ES-I3 (cell line): ENCODE measurements around the gene TPSB2.
"Not testable (repeated sequence)": the region's sequence is repeated elsewhere in the genome, so short reads cannot be mapped to it uniquely, and the experiment has no call there.

ENCODE experiments used
- H3K36me3 ChIP-seq: 2 replicates; pipeline ENCODE4 v1.6.1; 2013; ENCODE audit warnings: mild to moderate bottlenecking, low read length, control low read depth, moderate library complexity; ENCODE audit not compliant: insufficient read depth
- H3K4me1 ChIP-seq: 2 replicates; pipeline ENCODE4 v1.6.1; 2013; ENCODE audit warnings: mild to moderate bottlenecking, control low read depth, low read length; ENCODE audit not compliant: insufficient read depth
- H3K9ac ChIP-seq: 2 replicates; pipeline ENCODE4 v1.6.1; 2013; ENCODE audit warnings: low read depth, mild to moderate bottlenecking, low read length, moderate library complexity
- H3K9me3 ChIP-seq: 2 replicates; pipeline ENCODE4 v1.6.1; 2013; ENCODE audit warnings: mild to moderate bottlenecking, low read length, moderate library complexity; ENCODE audit not compliant: control insufficient read depth, insufficient read depth

The TPSB2 gene

DNA sequence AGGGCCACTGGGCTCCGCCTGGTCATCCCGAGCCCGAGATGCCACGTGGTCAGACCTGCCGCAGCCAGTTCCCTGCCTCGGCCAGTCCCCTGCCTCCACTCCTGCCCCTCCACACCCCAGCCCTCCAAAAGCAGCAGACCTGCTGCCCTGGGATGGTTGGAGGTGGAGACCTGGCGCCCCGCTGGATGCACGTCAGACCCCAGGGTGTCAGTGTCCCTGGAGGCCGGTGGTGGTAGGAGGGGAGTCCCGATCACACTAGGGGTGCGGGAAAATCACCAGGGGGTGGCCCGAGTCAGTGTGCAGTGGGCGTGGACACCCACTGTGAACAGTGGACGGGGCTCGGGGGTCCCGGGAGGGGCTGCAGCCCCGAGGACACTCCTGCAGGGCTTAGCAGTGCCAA lies 31.8 kb downstream of the TPSB2 start:
- Histone ChIP-seq H3K9me3 (no peaks in the 10 kb centered on the region), H3K4me1 (no peaks in the 10 kb centered on the region; the same call in 1 of the 2 replicates), H3K36me3 (no peaks in the 10 kb centered on the region), H3K9ac (no peak overlapping the region)

DNA sequence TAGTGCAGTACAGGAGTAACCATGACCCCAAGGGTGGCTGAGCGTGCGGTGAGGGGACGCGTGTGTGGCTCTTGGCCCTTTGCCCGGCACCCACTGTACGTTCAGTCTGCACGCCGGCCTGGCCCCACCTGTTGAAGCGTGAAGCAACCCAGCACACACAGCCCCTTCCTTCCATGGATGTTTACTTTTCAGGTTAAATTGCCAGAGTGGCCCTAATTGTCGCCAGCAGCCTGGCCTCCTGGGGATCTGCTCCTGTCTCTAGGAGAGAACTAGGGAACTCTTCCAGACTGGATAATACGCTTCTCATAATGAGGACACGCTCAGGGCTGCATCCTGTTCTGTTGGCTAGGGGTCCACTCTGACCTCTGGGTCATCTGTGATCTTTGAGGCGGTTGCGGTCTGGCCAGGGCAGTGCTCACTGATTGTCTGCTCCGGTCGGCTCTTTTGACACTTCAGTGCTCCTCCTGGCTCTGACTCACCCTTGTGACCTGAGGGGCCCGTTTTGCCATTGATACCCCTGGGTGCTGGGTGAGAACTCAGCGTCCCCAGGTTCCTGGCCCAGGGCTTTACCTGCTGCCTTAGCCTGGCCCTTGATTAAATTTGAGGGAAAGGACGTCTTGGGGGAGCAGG lies 32.6 kb downstream of the TPSB2 start:
- Histone ChIP-seq H3K4me1 (no peaks in the 10 kb centered on the region; the same call in 1 of the 2 replicates), H3K36me3 (no peaks in the 10 kb centered on the region), H3K9ac (no peak overlapping the region), H3K9me3 (no peaks in the 10 kb centered on the region)

DNA sequence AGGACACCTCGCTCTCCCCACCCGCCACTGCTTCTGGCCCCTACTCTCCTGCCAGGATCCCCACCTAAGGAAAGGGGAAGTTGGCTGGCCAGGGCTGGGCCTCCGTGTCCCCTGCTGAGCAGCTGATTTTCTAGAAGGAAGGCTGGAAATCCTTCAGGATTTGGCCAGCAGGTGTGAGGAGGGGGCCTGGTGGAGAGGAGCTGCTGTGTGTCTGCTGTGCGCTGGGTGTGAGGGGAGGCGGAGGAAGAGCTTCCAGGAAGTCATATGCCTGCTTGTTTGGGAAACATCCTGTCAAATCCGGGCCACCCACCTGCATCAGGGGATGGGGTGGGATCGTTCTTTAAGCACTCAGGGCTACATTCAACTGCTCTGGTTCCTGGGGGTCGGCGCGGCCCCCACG lies 33.5 kb downstream of the TPSB2 start:
- H3K36me3 ChIP-seq = no peaks in the 10 kb centered on the region

DNA sequence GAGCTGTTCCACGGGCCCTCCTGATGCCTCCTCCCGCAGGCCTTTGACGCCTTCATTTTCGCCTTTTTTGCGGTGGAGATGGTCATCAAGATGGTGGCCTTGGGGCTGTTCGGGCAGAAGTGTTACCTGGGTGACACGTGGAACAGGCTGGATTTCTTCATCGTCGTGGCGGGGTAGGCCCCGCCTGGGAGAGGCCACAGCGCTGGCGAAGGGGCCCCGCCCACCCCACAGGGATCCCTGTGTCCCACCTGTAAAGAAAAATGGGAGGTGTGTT lies 34.7 kb downstream of the TPSB2 start:
- no peak overlapping the region for H3K9ac ChIP-seq
- H3K4me1 ChIP-seq = no peaks in the 10 kb centered on the region; the same call in 1 of the 2 replicates

More for the DNA sequence above, 33.5 kb downstream of the TPSB2 start:
- H3K9ac ChIP-seq = no peak overlapping the region
- no peaks in the 10 kb centered on the region for H3K9me3 ChIP-seq
- no peaks in the 10 kb centered on the region; the same call in 1 of the 2 replicates for H3K4me1 ChIP-seq

DNA sequence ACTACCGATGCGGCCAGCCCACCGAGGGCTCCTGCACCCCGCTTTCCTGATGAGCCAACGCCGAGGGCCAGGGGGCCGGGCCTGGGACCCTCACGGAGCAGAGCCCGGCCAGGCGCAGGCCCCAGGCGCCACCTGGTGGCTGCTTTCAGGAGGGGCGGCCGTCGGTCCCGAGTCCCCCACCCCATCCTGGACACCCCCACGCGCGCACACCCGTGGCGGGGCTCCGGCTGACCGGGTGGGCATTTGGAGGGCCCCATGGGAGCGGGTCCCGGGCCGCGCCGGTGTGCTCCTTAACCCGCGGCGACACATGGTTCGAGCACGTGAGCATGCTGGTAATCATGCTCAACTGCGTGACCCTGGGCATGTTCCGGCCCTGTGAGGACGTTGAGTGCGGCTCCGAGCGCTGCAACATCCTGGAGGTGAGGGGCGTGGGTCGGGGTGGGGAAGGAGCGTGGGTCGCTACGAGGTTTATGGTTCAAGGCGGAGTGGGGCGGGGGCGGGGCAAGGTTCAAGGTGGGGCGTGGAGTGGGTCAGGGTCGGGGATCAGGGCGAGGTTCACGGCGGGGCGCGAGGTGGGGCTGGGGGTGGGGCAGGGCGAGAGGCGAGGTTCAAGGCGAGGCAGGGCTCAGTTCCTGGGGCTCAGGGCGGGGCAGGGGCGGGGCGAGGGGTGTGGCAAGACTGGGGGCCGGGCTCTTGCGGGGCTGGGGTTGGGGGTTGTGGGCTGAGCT lies 35.2 kb downstream of the TPSB2 start:
- Histone ChIP-seq H3K36me3 (no peaks in the 10 kb centered on the region), H3K9ac (no peak overlapping the region), H3K9me3 (no peaks in the 10 kb centered on the region), H3K4me1 (no peaks in the 10 kb centered on the region; the same call in 1 of the 2 replicates)

More for the DNA sequence above, 34.7 kb downstream of the TPSB2 start:
- Histone ChIP-seq H3K36me3 (no peaks in the 10 kb centered on the region), H3K9me3 (no peaks in the 10 kb centered on the region)

DNA sequence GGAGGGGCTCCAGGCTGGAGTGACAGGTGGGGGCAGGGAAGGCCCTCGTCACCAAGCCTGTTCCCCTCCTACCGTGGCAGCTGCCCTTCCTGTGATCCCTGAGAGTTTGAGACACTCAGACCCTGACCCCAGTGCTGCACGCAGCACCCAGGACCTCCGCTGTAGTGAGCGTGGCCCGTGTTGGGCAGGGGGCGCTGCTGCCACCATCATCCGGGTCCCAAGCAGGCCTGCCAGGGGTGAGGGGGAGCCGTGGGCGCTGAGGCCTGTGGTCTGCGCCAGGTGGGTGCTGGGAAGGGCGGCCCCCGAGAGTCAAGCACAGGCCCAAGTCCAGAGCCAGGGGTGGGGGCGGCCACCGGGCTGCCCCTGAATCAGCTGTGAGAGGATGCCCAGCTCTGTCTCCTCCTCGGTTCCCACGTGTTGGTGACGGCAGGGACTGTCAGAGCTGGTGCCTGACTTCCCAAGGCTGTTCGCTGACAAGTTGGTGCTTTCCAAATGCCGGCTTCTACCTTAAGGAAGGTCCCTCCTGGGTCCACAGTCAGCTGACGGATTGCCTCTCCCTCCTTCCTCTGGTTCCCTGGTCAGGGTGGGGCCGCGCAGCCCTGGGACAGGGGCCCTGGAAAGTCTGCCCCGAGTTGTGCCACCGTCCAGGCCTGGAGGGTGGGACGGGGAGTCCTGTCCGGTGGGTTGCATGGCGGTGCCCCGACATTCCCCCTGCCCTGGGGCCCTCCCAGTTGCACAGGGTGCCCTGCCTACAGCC lies 36.0 kb downstream of the TPSB2 start:
- Histone ChIP-seq H3K36me3 (no peaks in the 10 kb centered on the region), H3K4me1 (no peaks in the 10 kb centered on the region; the same call in 1 of the 2 replicates), H3K9ac (no peak overlapping the region), H3K9me3 (no peaks in the 10 kb centered on the region)

DNA sequence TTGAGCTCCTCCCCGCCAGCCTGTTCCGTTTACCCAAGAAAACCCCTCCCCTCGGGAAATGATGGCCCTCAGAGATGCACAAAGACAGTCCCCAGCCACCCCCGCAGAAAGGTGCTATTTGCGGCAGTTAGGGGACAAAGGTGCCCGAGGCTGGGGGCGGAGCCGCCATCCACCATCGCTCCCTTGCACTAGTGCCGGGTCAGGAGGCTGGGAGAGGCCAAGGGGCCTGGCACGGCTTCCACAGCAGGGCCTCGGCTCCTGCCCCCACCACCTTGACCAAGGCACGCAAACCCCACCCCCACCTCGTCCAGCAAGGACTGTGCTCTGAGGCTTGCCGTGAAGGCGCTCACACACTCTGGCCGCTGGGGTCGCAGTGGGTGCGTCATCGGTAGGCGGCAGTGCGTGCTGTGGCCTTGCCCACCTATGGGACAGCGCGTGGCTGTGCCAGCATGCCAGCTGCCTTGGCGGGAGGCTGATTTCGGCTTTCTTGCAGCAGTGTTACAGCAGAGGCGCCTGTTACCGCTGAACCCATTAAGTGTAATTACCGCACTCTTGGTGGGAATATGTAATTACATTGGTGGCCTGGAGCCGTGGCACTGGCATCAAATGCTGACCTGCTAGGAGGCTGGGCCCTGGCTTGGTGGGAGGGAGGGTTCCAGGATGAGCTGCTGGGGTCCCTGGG lies 36.7 kb downstream of the TPSB2 start:
- Histone ChIP-seq H3K4me1 (no peaks in the 10 kb centered on the region; the same call in 1 of the 2 replicates), H3K36me3 (no peaks in the 10 kb centered on the region), H3K9me3 (no peaks in the 10 kb centered on the region), H3K9ac (no peak overlapping the region)

DNA sequence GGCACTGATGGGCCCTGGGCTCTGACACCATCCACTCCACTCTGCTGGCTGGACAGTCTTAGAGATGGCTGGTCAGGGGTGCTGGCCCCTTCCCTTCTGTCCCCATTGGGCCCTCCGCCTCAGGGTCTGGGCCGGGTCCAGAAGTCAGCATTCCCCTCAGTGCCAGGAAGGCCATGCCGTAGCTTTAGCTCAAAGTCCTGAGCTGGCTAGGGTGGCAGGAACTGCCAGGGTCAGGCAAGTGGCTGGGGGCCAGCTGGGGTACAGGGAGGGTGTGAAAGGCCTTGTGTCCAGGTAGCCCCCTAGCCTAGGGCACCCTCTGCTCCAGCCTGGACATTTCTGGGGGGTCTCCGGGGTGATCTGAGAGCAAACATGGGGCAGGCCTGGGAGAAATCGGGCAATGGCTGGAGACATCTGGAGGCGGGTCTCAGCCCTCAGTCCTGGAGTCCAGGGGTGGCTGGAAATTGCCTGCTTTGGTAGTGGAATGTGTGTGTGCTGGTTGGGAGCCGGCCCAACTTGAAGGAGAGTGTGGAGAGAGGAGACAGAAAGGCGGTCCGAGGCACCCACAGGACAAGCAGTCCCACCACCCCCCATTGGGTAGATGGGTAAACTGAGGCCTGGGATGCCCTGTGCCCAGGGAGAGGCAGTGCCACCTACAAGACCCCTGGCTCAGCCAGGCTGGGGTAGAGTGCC lies 37.5 kb downstream of the TPSB2 start:
- H3K36me3 ChIP-seq = no peaks in the 10 kb centered on the region
- H3K9ac ChIP-seq = no peak overlapping the region
- no peaks in the 10 kb centered on the region for H3K9me3 ChIP-seq
- H3K4me1 ChIP-seq = no peaks in the 10 kb centered on the region; the same call in 1 of the 2 replicates

DNA sequence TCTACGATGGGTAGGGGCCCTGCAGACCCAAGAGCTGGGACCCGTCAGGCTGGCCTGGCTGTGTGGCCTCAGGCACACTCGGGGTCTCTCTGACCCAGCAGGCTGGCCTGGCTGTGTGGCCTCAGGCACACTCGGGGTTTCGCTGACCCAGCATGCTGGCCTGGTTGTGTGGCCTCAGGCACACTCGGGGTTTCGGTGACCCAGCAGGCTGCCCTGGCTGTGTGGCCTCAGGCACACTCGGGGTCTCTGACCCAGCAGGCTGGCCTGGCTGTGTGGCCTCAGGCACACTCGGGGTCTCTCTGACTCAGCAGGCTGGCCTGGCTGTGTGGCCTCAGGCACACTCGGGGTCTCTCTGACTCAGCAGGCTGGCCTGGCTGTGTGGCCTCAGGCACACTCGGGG lies 39.2 kb downstream of the TPSB2 start:
- not testable (repeated sequence) for H3K9me3 ChIP-seq, H3K9ac ChIP-seq, H3K36me3 ChIP-seq, H3K4me1 ChIP-seq

DNA sequence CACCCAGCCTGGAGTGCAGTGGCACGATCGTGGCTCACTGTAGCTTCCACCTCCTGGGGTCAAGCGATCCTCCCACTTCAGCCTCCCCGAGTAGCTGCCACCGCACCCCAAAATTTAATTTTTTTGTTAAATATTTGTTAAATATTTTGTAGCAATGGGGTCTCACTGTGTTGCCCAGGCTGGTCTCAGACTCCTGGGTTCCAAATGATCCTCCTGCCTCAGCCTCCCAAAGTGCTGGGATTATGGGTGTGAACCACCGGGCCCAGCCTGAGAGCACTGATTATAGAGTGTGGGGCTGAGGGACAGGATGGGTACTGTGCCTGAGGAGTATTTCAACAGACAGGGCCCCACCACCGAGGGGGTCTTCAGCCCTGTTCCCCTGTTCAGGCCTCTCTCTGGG lies 40.5 kb downstream of the TPSB2 start:
- Histone ChIP-seq H3K9ac (no peak overlapping the region), H3K4me1 (no peaks in the 10 kb centered on the region; the same call in 1 of the 2 replicates), H3K36me3 (no peaks in the 10 kb centered on the region), H3K9me3 (no peaks in the 10 kb centered on the region)

DNA sequence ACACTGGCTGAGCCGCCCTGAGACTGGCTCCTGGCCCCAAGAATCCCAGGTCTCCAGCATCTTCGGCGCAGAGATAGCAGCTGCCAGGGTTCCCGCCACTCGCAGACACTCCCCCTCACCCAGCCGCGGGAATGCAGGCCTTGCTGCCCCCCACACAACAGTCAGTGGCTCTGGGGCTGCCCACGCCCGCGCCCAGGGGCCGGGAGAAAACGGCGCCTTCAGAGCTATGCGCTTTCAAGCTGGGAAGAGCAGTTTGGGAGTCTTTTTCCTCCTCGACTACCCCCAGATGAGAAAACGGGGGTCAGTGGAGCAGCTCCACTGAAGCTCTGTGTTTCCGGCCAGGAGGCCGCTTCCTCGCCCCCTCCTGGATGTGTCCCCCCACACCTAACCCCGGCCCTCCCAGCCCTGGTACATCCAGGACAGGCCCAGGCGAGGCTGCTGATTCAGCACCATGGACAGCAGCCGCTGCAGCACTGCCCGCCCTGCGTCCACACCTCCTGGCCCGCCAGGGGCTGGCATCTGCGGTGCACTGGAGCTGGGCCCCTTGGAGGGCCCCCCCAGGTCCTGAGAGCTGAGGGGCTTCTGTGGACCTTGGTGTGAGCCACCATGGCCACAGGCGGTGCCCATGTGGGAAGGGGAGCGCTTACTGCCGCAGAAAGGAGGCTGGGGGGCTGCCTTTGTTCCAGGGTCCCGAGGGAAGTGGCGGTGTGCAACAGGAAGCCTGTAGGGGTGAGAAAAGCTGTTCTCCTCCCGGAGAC lies 41.4 kb downstream of the TPSB2 start:
- Histone ChIP-seq H3K9me3 (no peaks in the 10 kb centered on the region), H3K9ac (no peak overlapping the region), H3K4me1 (no peaks in the 10 kb centered on the region), H3K36me3 (no peaks in the 10 kb centered on the region)

DNA sequence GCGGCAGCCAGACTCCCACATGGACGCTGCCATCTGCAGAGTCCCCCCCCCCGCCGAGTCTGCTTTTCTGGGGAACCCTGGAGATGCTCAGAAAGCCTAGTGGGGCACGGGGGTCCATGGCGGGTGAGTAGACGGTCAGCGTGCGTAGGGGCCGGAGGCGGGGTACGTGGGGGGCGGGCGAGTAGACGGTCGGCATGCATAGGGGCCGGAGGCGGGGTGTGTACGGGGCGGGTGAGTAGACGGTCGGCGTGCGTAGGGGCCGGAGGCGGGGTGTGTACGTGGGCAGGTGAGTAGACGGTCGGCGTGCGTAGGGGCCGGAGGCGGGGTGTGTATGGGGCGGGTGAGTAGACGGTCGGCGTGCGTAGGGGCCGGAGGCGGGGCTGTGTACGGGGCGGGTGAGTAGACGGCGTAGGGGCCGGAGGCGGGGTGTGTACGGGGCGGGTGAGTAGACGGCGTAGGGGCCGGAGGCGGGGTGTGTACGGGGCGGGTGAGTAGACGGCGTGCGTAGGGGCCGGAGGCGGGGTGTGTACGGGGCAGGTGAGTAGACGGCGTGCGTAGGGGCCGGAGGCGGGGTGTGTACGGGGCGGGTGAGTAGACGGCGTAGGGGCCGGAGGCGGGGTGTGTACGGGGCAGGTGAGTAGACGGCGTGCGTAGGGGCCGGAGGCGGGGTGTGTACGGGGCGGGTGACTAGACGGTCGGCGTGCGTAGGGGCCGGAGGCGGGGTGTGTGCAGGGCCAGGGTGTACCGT lies 44.4 kb downstream of the TPSB2 start:
- not testable (repeated sequence) for H3K9ac ChIP-seq, H3K9me3 ChIP-seq, H3K4me1 ChIP-seq, H3K36me3 ChIP-seq

DNA sequence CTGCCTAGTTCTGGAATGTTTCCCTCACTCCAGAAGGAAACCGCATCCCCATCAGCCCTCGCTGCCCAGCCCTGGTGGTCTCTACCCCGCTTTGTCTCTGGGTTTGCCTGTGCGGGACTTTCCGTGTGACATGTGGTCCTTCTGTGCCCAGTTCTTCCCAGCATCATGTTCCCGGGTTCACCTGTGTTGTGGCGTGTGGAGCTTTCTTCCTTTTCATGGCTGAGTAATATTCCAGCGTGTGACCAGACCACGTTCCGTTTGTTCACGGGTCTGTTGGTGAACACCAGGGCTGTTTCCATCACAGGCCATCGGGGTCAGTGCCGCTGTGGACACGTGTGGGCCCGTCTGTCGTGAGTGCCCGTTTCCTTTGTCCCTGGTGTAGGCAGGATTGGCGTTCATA lies 45.0 kb downstream of the TPSB2 start:
- H3K9ac ChIP-seq = no peak overlapping the region
- H3K36me3 ChIP-seq = no peaks in the 10 kb centered on the region
- no peaks in the 10 kb centered on the region; the same call in 1 of the 2 replicates for H3K4me1 ChIP-seq
- H3K9me3 ChIP-seq = no peaks in the 10 kb centered on the region
